ENCODE results near the gene QPCT.
A peak's percentile ranks its signal among the peaks of the same experiment; 100 is the strongest.

DNA sequence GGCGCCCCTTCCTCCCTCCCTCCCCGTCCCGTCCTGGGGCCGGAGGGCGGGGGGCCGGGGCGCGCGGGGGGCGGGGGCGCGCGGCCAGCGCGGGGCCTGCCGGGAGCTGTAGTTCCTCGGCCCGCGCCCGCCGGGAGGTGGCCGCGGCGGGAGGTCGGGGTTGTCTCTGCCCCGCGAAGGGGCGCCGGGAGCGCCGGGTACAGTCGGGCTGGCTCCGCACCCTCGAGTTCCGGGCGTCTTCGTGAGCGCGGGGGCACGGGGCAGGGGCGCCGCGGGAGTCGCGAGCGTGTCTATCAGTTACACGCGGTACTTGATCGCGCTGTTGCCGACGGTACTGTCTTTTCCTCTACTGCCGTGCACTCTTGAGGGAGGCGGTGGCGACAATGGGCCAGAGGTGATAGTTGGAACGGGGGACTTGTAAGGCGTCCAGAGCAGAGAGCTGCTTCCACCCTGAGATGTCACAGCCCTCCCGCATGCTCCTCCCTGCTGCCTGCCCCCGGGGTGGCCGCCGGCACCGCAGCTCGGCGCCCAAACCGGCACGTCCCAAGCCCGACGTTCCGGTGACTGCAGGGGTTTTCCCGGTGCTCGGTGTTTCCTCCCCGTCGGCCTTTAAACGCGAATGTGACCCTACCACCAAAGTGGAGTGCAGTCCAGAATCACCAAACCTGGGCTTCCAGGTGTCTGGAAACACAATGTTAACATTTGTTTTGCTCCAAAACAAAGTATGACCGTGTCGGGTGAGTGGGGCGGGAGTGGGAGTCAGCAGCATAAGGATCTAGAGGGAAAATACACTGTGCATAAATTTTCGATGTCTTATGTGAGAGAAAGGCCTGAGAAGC, 19.4 kb upstream of the QPCT start, which contains the start of gene PRKD3:
- TF ChIP-seq, protein P1, sequence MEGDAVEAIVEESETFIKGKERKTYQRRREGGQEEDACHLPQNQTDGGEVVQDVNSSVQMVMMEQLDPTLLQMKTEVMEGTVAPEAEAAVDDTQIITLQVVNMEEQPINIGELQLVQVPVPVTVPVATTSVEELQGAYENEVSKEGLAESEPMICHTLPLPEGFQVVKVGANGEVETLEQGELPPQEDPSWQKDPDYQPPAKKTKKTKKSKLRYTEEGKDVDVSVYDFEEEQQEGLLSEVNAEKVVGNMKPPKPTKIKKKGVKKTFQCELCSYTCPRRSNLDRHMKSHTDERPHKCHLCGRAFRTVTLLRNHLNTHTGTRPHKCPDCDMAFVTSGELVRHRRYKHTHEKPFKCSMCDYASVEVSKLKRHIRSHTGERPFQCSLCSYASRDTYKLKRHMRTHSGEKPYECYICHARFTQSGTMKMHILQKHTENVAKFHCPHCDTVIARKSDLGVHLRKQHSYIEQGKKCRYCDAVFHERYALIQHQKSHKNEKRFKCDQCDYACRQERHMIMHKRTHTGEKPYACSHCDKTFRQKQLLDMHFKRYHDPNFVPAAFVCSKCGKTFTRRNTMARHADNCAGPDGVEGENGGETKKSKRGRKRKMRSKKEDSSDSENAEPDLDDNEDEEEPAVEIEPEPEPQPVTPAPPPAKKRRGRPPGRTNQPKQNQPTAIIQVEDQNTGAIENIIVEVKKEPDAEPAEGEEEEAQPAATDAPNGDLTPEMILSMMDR (IDR thresholded peaks at IDR 0.05), result no peak
- TF ChIP-seq POLR2A (IDR thresholded peaks at IDR 0.05; ENCODE audit: low read depth) (peak; percentile 46), EP300 (IDR thresholded peaks at IDR 0.05) (no peak)
